ENCODE data around the gene GALNT9.

Gene GALNT9

DNA sequence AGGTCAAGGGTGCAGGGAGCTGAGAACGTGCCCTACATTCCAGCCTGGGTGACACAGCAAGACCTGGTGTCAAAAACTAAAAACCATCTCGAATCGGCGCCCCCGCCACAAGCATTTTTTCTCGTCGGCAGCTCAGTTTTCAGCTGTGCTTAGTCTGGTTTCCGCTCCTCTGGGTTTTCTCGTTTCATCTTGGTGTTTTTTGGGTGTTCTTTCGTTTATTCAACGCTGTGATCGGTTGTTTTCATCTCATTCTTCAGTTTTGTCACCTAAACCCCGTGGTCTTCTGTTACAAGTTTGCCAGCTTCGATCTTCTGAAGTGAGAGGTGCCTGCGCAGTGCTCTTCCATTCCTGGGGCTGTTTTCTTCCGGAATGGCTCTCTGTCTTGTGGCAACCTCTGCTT is 143.7 kb downstream of the GALNT9 start:
- TF ChIP-seq CTCF (IDR thresholded peaks at IDR 0.05; ENCODE audit: insufficient read depth, missing control alignments): no peak
- no peak for DNase-seq (ENCODE audit: insufficient read length, low spot score)
- FAIRE-seq: no peak

DNA sequence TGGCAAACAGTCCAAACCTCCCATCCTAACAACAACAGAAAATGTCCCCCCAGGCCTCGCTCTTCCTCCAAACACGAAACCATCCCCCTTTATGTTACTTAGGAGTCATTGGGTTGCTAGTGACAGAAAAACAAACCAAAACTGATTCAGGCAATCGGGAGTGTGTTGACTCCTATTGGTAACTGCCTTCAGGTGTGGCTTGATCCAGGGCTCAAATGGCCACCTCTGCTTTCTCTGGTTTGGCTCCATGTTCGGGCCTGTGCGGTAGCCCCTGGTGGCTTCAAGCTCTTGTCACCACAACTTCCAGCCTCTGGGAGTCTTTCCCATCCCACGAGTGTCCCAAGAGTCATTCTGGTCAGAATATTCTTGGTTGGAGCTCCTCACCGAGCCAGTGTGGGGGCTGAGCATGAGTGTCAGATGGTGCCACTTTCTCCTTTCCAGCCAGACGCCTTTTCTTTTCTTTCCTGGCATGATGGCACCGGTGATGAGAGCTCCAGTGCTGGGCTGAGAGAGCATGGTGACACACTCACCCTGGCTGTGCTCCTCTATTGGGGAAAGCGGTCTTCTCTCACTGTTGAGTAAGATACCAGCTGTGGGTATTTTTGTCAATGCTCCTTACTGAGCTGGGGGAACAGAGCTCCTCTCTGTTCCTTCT is 146.6 kb downstream of the GALNT9 start:
- FAIRE-seq (no peak), DNase-seq (ENCODE audit: insufficient read length, low spot score) (no peak)
- TF ChIP-seq CTCF (IDR thresholded peaks at IDR 0.05; ENCODE audit: insufficient read depth, missing control alignments): no peak

GRCh38 chr12:132182206-132182710 is 147.1 kb downstream of the GALNT9 start:
- FAIRE-seq (no peak), DNase-seq (ENCODE audit: insufficient read length, low spot score) (no peak)
- TF ChIP-seq CTCF (IDR thresholded peaks at IDR 0.05; ENCODE audit: insufficient read depth, missing control alignments): no peak

DNA sequence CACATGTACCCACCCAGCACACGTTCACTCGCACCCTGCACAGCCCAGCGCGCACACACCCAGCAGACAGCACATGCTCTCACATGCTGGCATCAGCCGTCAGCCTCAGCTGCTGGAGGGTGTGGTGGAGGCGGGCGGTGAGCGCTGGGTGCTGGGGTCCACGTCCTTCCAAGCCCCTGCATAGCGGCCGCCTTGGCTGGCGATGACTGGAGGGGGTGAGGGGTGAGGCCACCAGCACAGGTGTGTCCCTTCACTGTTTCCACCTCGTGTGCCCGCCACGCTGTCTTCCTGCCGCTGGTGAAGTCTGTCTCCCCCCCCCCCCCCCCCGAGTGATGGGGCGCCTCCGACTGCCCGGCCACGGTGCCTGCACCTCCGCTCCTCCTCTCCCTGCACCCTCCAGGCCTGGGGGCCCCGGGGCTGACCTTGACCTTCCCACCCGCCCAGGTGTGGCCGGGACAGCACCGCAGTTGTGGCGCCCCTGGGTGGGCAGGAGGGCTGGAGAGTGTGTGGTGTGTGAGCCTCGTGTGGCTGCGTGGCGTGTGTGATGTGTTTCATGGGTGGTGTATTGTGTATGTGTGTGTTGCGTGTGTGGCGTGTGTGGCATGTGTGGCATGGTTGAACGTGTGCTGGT is 147.7 kb downstream of the GALNT9 start:
- FAIRE-seq (no peak), DNase-seq (ENCODE audit: insufficient read length, low spot score) (no peak)
- TF ChIP-seq CTCF (IDR thresholded peaks at IDR 0.05; ENCODE audit: insufficient read depth, missing control alignments): no peak

DNA sequence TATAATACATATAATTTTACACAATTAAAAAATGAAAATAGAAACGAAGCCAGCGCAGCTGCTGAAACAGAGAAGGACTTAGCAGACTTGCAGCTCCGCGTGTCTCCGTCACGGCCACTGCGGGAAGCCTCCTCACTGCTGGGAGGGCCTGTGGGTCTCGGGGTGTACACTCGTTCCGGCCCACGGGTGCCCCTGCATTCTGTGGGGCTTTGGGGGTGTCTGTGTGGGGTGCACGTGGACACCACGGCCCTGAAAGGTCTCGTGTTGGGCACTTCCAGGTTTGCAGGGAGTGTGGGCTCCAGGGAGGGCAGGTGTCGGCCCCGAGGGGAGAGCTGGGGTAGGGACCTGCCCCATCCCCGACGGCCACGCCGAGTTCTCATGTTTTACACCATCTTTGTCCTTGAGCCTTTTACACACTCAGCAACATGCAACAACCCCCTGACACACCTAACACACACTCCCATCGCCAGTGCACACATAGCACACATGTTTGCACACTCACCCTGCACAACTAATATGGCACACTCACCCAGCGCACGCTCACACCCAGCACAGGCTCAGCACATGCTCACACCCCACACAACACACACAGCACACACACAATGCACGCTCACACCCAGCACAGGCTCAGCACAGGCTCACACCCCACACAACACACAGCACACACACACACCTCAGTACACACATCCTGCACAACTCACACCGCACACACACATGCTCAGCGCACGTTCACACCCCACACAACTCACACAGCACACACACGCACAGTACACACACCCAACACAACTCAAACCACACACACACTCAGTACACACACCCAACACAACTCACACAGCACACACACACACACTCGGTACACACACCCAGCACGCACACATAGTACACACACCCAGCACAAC is 148.5 kb downstream of the GALNT9 start:
- FAIRE-seq: no peak
- no peak for DNase-seq (ENCODE audit: insufficient read length, low spot score)
- no peak for TF ChIP-seq CTCF (IDR thresholded peaks at IDR 0.05; ENCODE audit: insufficient read depth, missing control alignments)

GRCh38 chr12:132179431-132180362 is 149.7 kb downstream of the GALNT9 start:
- FAIRE-seq (no peak), DNase-seq (ENCODE audit: insufficient read length, low spot score) (no peak)
- TF ChIP-seq CTCF (IDR thresholded peaks at IDR 0.05; ENCODE audit: insufficient read depth, missing control alignments): no peak
